Bronchial epithelial cell (primary cell): ENCODE data around the gene TTI1. TPM values are rescaled to one million over a fixed set of nuclear protein-coding genes. Genes with fewer than 3 reads are reported as not detected.

ENCODE experiments used
- DNase-seq: peaks from one replicate; pipeline ENCODE4 v3.0.0-alpha.2; 2010; ENCODE audit warnings: low read depth
- FAIRE-seq: peaks from 2 replicates; lab custom pipeline; 2011; peaks lifted over from hg19 to GRCh38; lab: Jason Lieb, UNC
- H3K27me3 ChIP-seq: 2 replicates; pipeline ENCODE4 v1.5.1; 2011; ENCODE audit warnings: low read length; ENCODE audit not compliant: control insufficient read depth, insufficient read depth
- H3K36me3 ChIP-seq: 2 replicates; pipeline ENCODE4 v1.5.1; 2011; ENCODE audit warnings: low read length; ENCODE audit not compliant: control insufficient read depth, insufficient read depth
- H3K4me3 ChIP-seq: 2 replicates; pipeline ENCODE4 v1.5.1; 2011; ENCODE audit warnings: mild to moderate bottlenecking, low read depth, low read length, control low read depth
- CTCF ChIP-seq: IDR thresholded peaks from 2 replicates; pipeline ENCODE4 v1.5.1; 2011; ENCODE audit warnings: mild to moderate bottlenecking, moderate library complexity, low read length, control low read depth, inconsistent platforms; ENCODE audit not compliant: insufficient read depth, severe bottlenecking
- total RNA-seq: library from RNA; depleted of rRNA; stranded (reverse); fragments of >200 nt; gene quantifications from 2 replicates; pipeline ENCODE4 v1.2.1, GENCODE V29; 2014

The TTI1 gene
- total RNA-seq, 1 donor from 2014 or later, result 14.7 TPM

- FAIRE-seq, result no peak
Measured at GRCh38 chr20:38060536-38060935, 27.3 kb upstream of the TTI1 start.

GRCh38 chr20:38059832-38060231 is 26.6 kb upstream of the TTI1 start:
- no peak for FAIRE-seq
- Histone ChIP-seq H3K4me3 (no peak overlapping the region), H3K27me3 (no peaks in the 10 kb centered on the region), H3K36me3 (peaks cover 14% of the 10 kb centered on the region)
- TF ChIP-seq CTCF, result no peak
- DNase-seq, result peak; percentile 79

More at GRCh38 chr20:38060536-38060935, 27.3 kb upstream of the TTI1 start:
- H3K27me3 ChIP-seq, result no peaks in the 10 kb centered on the region
- no peak for TF ChIP-seq CTCF
- no peak overlapping the region for H3K4me3 ChIP-seq
- H3K36me3 ChIP-seq, result peaks cover 14% of the 10 kb centered on the region
- DNase-seq, result no peak

- H3K4me3 ChIP-seq, result no peak overlapping the region
- peak; percentile 80 for TF ChIP-seq CTCF
- no peaks in the 10 kb centered on the region for H3K27me3 ChIP-seq
- peak; percentile 67 for DNase-seq
- peaks cover 7% of the 10 kb centered on the region for H3K36me3 ChIP-seq
- FAIRE-seq, result no peak
Measured at GRCh38 chr20:38057351-38057972, 24.2 kb upstream of the TTI1 start.

- Histone ChIP-seq H3K36me3 (peaks cover 5% of the 10 kb centered on the region), H3K4me3 (no peak overlapping the region)
Measured at GRCh38 chr20:38055848-38056247, 22.6 kb upstream of the TTI1 start.

GRCh38 chr20:38055294-38055693 is 22.0 kb upstream of the TTI1 start:
- TF ChIP-seq CTCF, result no peak
- FAIRE-seq (no peak), DNase-seq (no peak)
- no peak overlapping the region for H3K4me3 ChIP-seq
- H3K36me3 ChIP-seq, result peaks cover 3% of the 10 kb centered on the region
- H3K27me3 ChIP-seq, result no peaks in the 10 kb centered on the region

More at GRCh38 chr20:38055848-38056247, 22.6 kb upstream of the TTI1 start:
- DNase-seq (no peak), FAIRE-seq (no peak)
- no peaks in the 10 kb centered on the region for H3K27me3 ChIP-seq
- TF ChIP-seq CTCF, result no peak

- no peak for DNase-seq
- TF ChIP-seq CTCF, result no peak
- peaks cover 3% of the 10 kb centered on the region for H3K36me3 ChIP-seq
- H3K27me3 ChIP-seq, result no peaks in the 10 kb centered on the region
- no peak overlapping the region for H3K4me3 ChIP-seq
- no peak for FAIRE-seq
Measured at GRCh38 chr20:38054647-38055046, 21.4 kb upstream of the TTI1 start.
